ENCODE results near the gene BCKDHA. TPM values are rescaled to one million over a fixed set of nuclear protein-coding genes. Genes with fewer than 3 reads are reported as not detected.

Gene BCKDHA
- total and polyA plus RNA-seq, 9 of the 15 experiments (the other 6 are each of a cell fraction or from before 2014, with no cell fraction given) = 4.5 to 52.5 (median 14.1) TPM

DNA sequence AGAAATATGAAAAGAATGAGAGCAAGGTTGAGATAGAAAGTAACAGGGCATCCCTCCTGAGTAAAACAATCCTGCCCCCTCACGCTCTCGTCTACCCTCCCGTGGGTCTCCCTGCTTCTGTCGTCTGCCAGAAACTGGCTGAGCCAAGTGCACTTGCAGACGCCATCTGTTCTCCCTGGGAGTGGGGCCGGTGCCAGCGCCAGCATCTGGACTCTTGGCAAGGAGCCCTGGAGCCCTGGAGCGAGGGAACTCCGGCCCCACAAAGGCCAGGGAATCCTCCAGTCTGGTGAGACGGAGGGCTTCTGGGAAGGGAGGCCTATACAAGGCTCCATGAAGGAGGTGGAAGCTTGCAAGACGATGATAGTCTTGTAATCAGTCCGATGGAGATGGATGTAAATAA lies 23.6 kb upstream of the BCKDHA start:
- Histone ChIP-seq H3K27ac (ENCODE audit: extremely low read depth, low read depth, low read length) (no peak overlapping the region), H2AFZ (ENCODE audit: low read depth, low read length) (no peak overlapping the region), H3K9ac (ENCODE audit: insufficient read depth in 1 of 2, low read depth in 2 of 2, low read length in 2 of 2) (no peak overlapping the region), H3K79me2 (ENCODE audit: control insufficient read depth, insufficient read depth, low read length) (peaks cover 9% of the 10 kb centered on the region; the same call in 2 of the 3 replicates), H3K27me3 (ENCODE audit: control insufficient read depth in 2 of 2, insufficient read depth in 2 of 2, low read length in 2 of 2) (no peaks in the 10 kb centered on the region), H3K4me2 (ENCODE audit: insufficient read depth, low read length) (no peak overlapping the region), H3K36me3 (ENCODE audit: control insufficient read depth, insufficient read depth, low read length) (0 out of 3 replicates have a peak, but pooled peaks cover 3% of the 10 kb centered on the region), H4K20me1 (replicated peaks; ENCODE audit: control insufficient read depth, insufficient read depth, low read length) (no peaks in the 10 kb centered on the region), H3K4me3 (no peak overlapping the region), H3K9me1 (ENCODE audit: control insufficient read depth, insufficient read depth, low read length) (no peaks in the 10 kb centered on the region), H3K9me3 (replicated peaks; ENCODE audit: control insufficient read depth, insufficient read depth, low read depth, low read length) (no peaks in the 10 kb centered on the region), H3K4me1 (replicated peaks in 1 of 2; ENCODE audit: control insufficient read depth in 2 of 2, insufficient read depth in 2 of 2, low read length in 2 of 2) (peaks cover 0 to 23% of the 10 kb centered on the region in 2 experiments; a peak in 3 of 5 replicates)
- CTCF ChIA-PET (ENCODE audit: low intra/inter-chr PET ratio) = no interaction called here
- POLR2A ChIA-PET = no interaction called here
- no peak for ATAC-seq
- no peak for FAIRE-seq
- DNase-seq (ENCODE audit: extremely low read depth in 1 of 4, low spot score in 3 of 4) = no peak
- intact Hi-C loops (cut with micrococcal nuclease) (no loop called here), in situ Hi-C loops (cut with MboI) (no loop called here)
- 80% methylated on average over 12 of the region's 12 CpGs for WGBS (ENCODE audit: insufficient coverage, low coverage, missing lambda C conversion rate)
- no TSS peak for BruUV-seq (replicated peaks)
- TF ChIP-seq ERF (CRISPR knock-in tag; IDR thresholded peaks at IDR 0.05) (no peak), EP300 (IDR thresholded peaks at IDR 0.05; ENCODE audit: low read length) (no peak)

DNA sequence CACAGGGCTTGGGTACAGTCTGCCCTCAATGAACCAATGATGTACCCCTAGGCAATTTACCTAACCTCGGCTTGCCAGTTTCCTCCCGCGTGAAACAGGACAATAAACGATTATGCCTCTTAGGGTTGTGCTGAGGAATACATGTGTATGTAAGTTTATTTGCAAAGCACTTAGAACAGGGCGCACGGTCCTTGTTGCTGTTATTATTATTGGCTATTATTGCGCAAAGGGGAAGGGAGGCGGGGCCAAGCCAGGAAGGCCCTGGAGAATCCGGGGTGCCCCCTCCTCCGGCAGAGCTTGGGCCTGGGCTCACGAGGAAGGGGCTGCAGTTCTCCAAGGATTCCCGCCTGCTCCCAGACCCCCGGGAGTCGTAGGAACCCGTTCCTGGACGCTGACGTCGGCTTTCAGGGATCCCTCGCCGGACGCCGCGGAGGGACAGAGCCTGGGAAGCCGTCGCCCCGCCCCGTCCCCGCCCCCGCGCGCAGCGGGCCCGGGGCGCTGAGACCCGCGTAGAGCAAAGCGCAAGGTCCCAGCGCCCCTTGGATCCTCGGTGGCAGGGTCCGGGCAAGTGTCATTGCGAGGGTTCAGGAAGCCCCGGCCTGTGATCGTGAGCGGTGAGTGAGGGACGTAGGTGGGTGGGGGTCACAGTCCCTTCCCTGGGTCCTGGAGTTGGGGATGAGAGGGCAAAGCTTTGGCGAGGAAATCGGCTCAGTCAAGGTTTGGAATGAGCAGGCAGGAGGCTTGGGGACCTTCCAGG lies 21.2 kb upstream of the BCKDHA start, which contains the start of gene TMEM91:
TSS of gene TMEM91 (plus strand) at position 293 of the 757 bp plus-strand sequence. CDS start 1,777 bp downstream, outside the sequence.
- Histone ChIP-seq H4K20me1 (replicated peaks; ENCODE audit: control insufficient read depth, insufficient read depth, low read length) (no peaks in the 10 kb centered on the region), H3K9ac (ENCODE audit: insufficient read depth in 1 of 2, low read depth in 2 of 2, low read length in 2 of 2) (0 out of 4 replicates have a peak within 1 kb of the TSS, but pooled peaks of 1 of the 2 experiments have one; percentile 26), H3K4me1 (replicated peaks in 1 of 2; ENCODE audit: control insufficient read depth in 2 of 2, insufficient read depth in 2 of 2, low read length in 2 of 2) (peaks cover 0 to 19% of the 10 kb centered on the region in 2 experiments; a peak in 3 of 5 replicates), H3K4me2 (ENCODE audit: insufficient read depth, low read length) (no peak within 1 kb of the TSS), H3K36me3 (ENCODE audit: control insufficient read depth, insufficient read depth, low read length) (0 out of 3 replicates have a peak, but pooled peaks cover 3% of the 10 kb centered on the region), H3K27ac (ENCODE audit: extremely low read depth, low read depth, low read length) (no peak within 1 kb of the TSS), H3K4me3 (no peak within 1 kb of the TSS), H2AFZ (ENCODE audit: low read depth, low read length) (no peak within 1 kb of the TSS), H3K9me3 (replicated peaks; ENCODE audit: control insufficient read depth, insufficient read depth, low read depth, low read length) (no peaks in the 10 kb centered on the region), H3K27me3 (ENCODE audit: control insufficient read depth in 2 of 2, insufficient read depth in 2 of 2, low read length in 2 of 2) (no peaks in the 10 kb centered on the region), H3K9me1 (ENCODE audit: control insufficient read depth, insufficient read depth, low read length) (no peaks in the 10 kb centered on the region), H3K79me2 (ENCODE audit: control insufficient read depth, insufficient read depth, low read length) (peaks cover 6% of the 10 kb centered on the region; the same call in 1 of the 3 replicates)
- 88% methylated on average over 23 of the region's 47 CpGs for WGBS (ENCODE audit: insufficient coverage, low coverage, missing lambda C conversion rate)
- intact Hi-C loops (cut with micrococcal nuclease) = no loop called here
- no TSS peak for BruUV-seq (replicated peaks)
- ChIA-PET POLR2A (no interaction called here), CTCF (ENCODE audit: low intra/inter-chr PET ratio) (no interaction called here)
- no peak for FAIRE-seq
- no peak for ATAC-seq
- DNase-seq (ENCODE audit: extremely low read depth in 1 of 4, low spot score in 3 of 4) = peak in 1 of 4 experiments; percentile 37
- in situ Hi-C loops (cut with MboI) = no loop called here
- TF ChIP-seq, protein P1, sequence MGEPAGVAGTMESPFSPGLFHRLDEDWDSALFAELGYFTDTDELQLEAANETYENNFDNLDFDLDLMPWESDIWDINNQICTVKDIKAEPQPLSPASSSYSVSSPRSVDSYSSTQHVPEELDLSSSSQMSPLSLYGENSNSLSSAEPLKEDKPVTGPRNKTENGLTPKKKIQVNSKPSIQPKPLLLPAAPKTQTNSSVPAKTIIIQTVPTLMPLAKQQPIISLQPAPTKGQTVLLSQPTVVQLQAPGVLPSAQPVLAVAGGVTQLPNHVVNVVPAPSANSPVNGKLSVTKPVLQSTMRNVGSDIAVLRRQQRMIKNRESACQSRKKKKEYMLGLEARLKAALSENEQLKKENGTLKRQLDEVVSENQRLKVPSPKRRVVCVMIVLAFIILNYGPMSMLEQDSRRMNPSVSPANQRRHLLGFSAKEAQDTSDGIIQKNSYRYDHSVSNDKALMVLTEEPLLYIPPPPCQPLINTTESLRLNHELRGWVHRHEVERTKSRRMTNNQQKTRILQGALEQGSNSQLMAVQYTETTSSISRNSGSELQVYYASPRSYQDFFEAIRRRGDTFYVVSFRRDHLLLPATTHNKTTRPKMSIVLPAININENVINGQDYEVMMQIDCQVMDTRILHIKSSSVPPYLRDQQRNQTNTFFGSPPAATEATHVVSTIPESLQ (CRISPR knock-in tag; IDR thresholded peaks at IDR 0.05) = no peak
- TF ChIP-seq CEBPB (tag; IDR thresholded peaks at IDR 0.05) (peak; percentile 63), STAT5B (CRISPR knock-in tag; IDR thresholded peaks at IDR 0.05) (no peak), ZNF282 (CRISPR knock-in tag; IDR thresholded peaks at IDR 0.05) (no peak), GATA2 (CRISPR knock-in tag; IDR thresholded peaks at IDR 0.05) (no peak), ZNF79 (CRISPR knock-in tag; IDR thresholded peaks at IDR 0.05; ENCODE audit: low read depth) (no peak), HDAC1 (IDR thresholded peaks at IDR 0.05) (no peak)
- TF ChIP-seq, protein P2, sequence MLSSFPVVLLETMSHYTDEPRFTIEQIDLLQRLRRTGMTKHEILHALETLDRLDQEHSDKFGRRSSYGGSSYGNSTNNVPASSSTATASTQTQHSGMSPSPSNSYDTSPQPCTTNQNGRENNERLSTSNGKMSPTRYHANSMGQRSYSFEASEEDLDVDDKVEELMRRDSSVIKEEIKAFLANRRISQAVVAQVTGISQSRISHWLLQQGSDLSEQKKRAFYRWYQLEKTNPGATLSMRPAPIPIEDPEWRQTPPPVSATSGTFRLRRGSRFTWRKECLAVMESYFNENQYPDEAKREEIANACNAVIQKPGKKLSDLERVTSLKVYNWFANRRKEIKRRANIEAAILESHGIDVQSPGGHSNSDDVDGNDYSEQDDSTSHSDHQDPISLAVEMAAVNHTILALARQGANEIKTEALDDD (IDR thresholded peaks at IDR 0.05) = no peak
- TF ChIP-seq, protein P3, sequence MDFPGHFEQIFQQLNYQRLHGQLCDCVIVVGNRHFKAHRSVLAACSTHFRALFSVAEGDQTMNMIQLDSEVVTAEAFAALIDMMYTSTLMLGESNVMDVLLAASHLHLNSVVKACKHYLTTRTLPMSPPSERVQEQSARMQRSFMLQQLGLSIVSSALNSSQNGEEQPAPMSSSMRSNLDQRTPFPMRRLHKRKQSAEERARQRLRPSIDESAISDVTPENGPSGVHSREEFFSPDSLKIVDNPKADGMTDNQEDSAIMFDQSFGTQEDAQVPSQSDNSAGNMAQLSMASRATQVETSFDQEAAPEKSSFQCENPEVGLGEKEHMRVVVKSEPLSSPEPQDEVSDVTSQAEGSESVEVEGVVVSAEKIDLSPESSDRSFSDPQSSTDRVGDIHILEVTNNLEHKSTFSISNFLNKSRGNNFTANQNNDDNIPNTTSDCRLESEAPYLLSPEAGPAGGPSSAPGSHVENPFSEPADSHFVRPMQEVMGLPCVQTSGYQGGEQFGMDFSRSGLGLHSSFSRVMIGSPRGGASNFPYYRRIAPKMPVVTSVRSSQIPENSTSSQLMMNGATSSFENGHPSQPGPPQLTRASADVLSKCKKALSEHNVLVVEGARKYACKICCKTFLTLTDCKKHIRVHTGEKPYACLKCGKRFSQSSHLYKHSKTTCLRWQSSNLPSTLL (IDR thresholded peaks at IDR 0.05) = no peak

Measured in K562 (cell line).